C4-2B (cell line): ENCODE data around the gene CAMTA1.

Experiments
- H3K27ac ChIP-seq: fragments of 450-650 bp; 2 replicates; pipeline ENCODE4 v1.5.1; 2017
- CTCF ChIP-seq: fragments of 450-650 bp; conservative IDR thresholded peaks from 2 replicates; pipeline ENCODE4 v1.5.1; 2017; ENCODE audit warnings: mild to moderate bottlenecking
- ZFX ChIP-seq: fragments of 450-650 bp; IDR thresholded peaks from 2 replicates; pipeline ENCODE4 v1.6.1; 2017

The CAMTA1 gene

GRCh38 chr1:7669559-7670311 lies 884.5 kb downstream of the CAMTA1 start:
- no peak overlapping the region for H3K27ac ChIP-seq
- TF ChIP-seq ZFX (no peak), CTCF (peak; percentile 94)

- H3K27ac ChIP-seq: no peak overlapping the region
- TF ChIP-seq CTCF (no peak), ZFX (no peak)
These were observed 885.3 kb downstream of the CAMTA1 start for GRCh38 chr1:7670334-7671145.

- no peak for TF ChIP-seq CTCF
- no peak for TF ChIP-seq ZFX
- no peak overlapping the region for H3K27ac ChIP-seq
These were observed 885.9 kb downstream of the CAMTA1 start for GRCh38 chr1:7671146-7671465.

- TF ChIP-seq CTCF (no peak), ZFX (no peak)
- H3K27ac ChIP-seq: no peak overlapping the region
These were observed 886.4 kb downstream of the CAMTA1 start for GRCh38 chr1:7671676-7672075.

- no peak overlapping the region for H3K27ac ChIP-seq
- TF ChIP-seq CTCF (no peak), ZFX (no peak)
These were observed 887.6 kb downstream of the CAMTA1 start for GRCh38 chr1:7672864-7673263.

GRCh38 chr1:7674972-7675371 lies 889.7 kb downstream of the CAMTA1 start:
- TF ChIP-seq ZFX (no peak), CTCF (no peak)
- no peak overlapping the region for H3K27ac ChIP-seq

- no peak for TF ChIP-seq ZFX
- TF ChIP-seq CTCF: no peak
- H3K27ac ChIP-seq: no peak overlapping the region
These were observed 890.4 kb downstream of the CAMTA1 start for GRCh38 chr1:7675431-7676273.
